Astrocyte (in vitro differentiated cells and primary cell): ENCODE data around the gene NME5. TPM values are rescaled to one million over a fixed set of nuclear protein-coding genes. Genes with fewer than 3 reads are reported as not detected.
"Not testable (repeated sequence)": the region's sequence is repeated elsewhere in the genome, so short reads cannot be mapped to it uniquely, and the experiment has no call there.

Experiments
- DNase-seq: peaks from one replicate; pipeline ENCODE4 v3.0.0-alpha.2; 2010; ENCODE audit warnings: low read depth
- FAIRE-seq: peaks from 2 replicates; lab custom pipeline; 2011; peaks lifted over from hg19 to GRCh38; lab: Jason Lieb, UNC
- H2AFZ ChIP-seq: 2 replicates; pipeline ENCODE4 v1.6.0; 2012; ENCODE audit warnings: low read depth, low read length, inconsistent platforms
- H3K27ac ChIP-seq: 2 replicates; pipeline ENCODE4 v1.5.1; 2011; ENCODE audit warnings: low read depth, low read length, inconsistent platforms
- H3K27me3 ChIP-seq: 2 replicates; pipeline ENCODE4 v1.6.0; 2011; ENCODE audit warnings: low read length, inconsistent platforms; ENCODE audit not compliant: insufficient read depth
- H3K36me3 ChIP-seq: 2 replicates; pipeline ENCODE4 v1.5.1; 2011; ENCODE audit warnings: low read length, inconsistent platforms; ENCODE audit not compliant: insufficient read depth
- H3K4me1 ChIP-seq: 2 replicates; pipeline ENCODE4 v1.5.1; 2011; ENCODE audit warnings: low read length, inconsistent platforms; ENCODE audit not compliant: insufficient read depth
- H3K4me2 ChIP-seq: 2 replicates; pipeline ENCODE4 v1.6.0; 2012; ENCODE audit warnings: low read length, inconsistent platforms
- H3K4me3 ChIP-seq: 2 replicates; pipeline ENCODE4 v1.5.1; 2011; ENCODE audit warnings: low read depth, mild to moderate bottlenecking, low read length, inconsistent platforms; ENCODE audit not compliant: insufficient read depth
- H3K79me2 ChIP-seq: 2 replicates; pipeline ENCODE4 v1.6.0; 2012; ENCODE audit warnings: mild to moderate bottlenecking, low read length, inconsistent platforms; ENCODE audit not compliant: insufficient read depth
- H3K9ac ChIP-seq: 2 replicates; pipeline ENCODE4 v1.6.0; 2012; ENCODE audit warnings: mild to moderate bottlenecking, low read length, inconsistent platforms
- H3K9me3 ChIP-seq: 2 replicates; pipeline ENCODE4 v1.5.1; 2012; ENCODE audit warnings: low read depth, mild to moderate bottlenecking, low read length, inconsistent platforms; ENCODE audit not compliant: insufficient read depth
- H4K20me1 ChIP-seq: 2 replicates; pipeline ENCODE4 v1.6.0; 2012; ENCODE audit warnings: low read length, inconsistent platforms; ENCODE audit not compliant: insufficient read depth
- H3K27ac Mint-ChIP-seq: one replicate; pipeline ENCODE4 v1.8.0; 2021; ENCODE audit warnings: mild to moderate bottlenecking, mixed read lengths; ENCODE audit not compliant: unreplicated experiment
- H3K27me3 Mint-ChIP-seq: one replicate; pipeline ENCODE4 v1.8.0; 2021; ENCODE audit warnings: low read depth, mixed read lengths; ENCODE audit not compliant: unreplicated experiment
- H3K36me3 Mint-ChIP-seq: one replicate; pipeline ENCODE4 v1.8.0; 2021; ENCODE audit warnings: low read depth, mixed read lengths; ENCODE audit not compliant: unreplicated experiment
- H3K4me1 Mint-ChIP-seq: one replicate; pipeline ENCODE4 v1.8.0; 2021; ENCODE audit warnings: low read depth, mixed read lengths; ENCODE audit not compliant: unreplicated experiment
- H3K4me3 Mint-ChIP-seq: one replicate; pipeline ENCODE4 v1.8.0; 2021; ENCODE audit warnings: mild to moderate bottlenecking, moderate library complexity, mixed read lengths; ENCODE audit not compliant: unreplicated experiment
- H3K9me3 Mint-ChIP-seq: one replicate; pipeline ENCODE4 v1.8.0; 2021; ENCODE audit warnings: mild to moderate bottlenecking, mixed read lengths; ENCODE audit not compliant: unreplicated experiment
- CTCF ChIP-seq: IDR thresholded peaks from 2 replicates; pipeline ENCODE4 v1.5.1; 2011; ENCODE audit warnings: low read depth, mild to moderate bottlenecking, inconsistent platforms, low read length, moderate library complexity; ENCODE audit not compliant: insufficient read depth
- EZH2 ChIP-seq: IDR thresholded peaks from 2 replicates; pipeline ENCODE4 v1.6.1; 2012; ENCODE audit warnings: mild to moderate bottlenecking, low read length, inconsistent platforms; ENCODE audit not compliant: insufficient read depth
- total RNA-seq: library from RNA; stranded (reverse); gene quantifications from 2 replicates; pipeline ENCODE4 v1.2.1, GENCODE V29; 2021

Gene NME5
- total RNA-seq, 1 donor from 2014 or later = 3.2 TPM

GRCh38 chr5:138148811-138149210 lies 9.6 kb upstream of the NME5 start:
- Histone ChIP-seq H3K9me3 (no peaks in the 10 kb centered on the region), H3K4me1 (peaks cover 4% of the 10 kb centered on the region), H3K79me2 (no peaks in the 10 kb centered on the region), H3K4me3 (no peak overlapping the region), H4K20me1 (no peaks in the 10 kb centered on the region), H3K4me2 (no peak overlapping the region), H3K27me3 (no peaks in the 10 kb centered on the region), H3K27ac (no peak overlapping the region), H3K9ac (no peak overlapping the region), H3K36me3 (no peaks in the 10 kb centered on the region), H2AFZ (no peak overlapping the region)
- Mint-ChIP-seq H3K9me3 (no peaks in the 10 kb centered on the region), H3K36me3 (no peaks in the 10 kb centered on the region), H3K4me3 (no peak overlapping the region), H3K27ac (no peak overlapping the region), H3K4me1 (peaks cover 2% of the 10 kb centered on the region), H3K27me3 (peaks cover 4% of the 10 kb centered on the region)
- TF ChIP-seq CTCF = no peak
- no peak for TF ChIP-seq EZH2
- FAIRE-seq = no peak
- DNase-seq = peak; percentile 63

DNA sequence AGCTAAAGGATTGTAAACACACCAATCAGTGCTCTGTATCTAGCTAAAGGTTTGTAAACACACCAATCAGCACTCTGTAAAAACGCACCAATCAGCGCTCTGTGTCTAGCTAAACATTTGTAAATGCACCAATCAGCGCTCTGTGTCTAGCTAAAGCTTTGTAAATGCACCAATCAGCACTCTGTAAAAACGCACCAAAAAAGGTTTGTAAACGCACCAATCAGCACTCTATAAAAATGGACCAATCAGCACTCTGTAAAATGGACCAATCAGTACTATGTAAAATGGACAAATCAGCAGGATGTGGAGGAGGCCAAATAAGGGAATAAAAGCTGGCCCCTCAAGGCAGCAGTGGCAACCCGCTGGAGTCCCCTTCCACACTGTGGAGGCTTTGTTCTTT lies 4.3 kb upstream of the NME5 start:
- H3K27me3 ChIP-seq, DNase-seq, H3K27ac Mint-ChIP-seq, H3K27ac ChIP-seq, H3K4me2 ChIP-seq, H3K4me3 ChIP-seq, H3K27me3 Mint-ChIP-seq, H3K9me3 ChIP-seq, H3K4me1 ChIP-seq, H3K4me3 Mint-ChIP-seq, H3K79me2 ChIP-seq, H4K20me1 ChIP-seq, H2AFZ ChIP-seq, FAIRE-seq, H3K36me3 ChIP-seq, H3K9ac ChIP-seq, H3K4me1 Mint-ChIP-seq, H3K36me3 Mint-ChIP-seq, H3K9me3 Mint-ChIP-seq: not testable (repeated sequence)

GRCh38 chr5:138141734-138142133 lies 2.5 kb upstream of the NME5 start:
- Histone ChIP-seq H3K9ac (no peak overlapping the region), H3K9me3 (no peaks in the 10 kb centered on the region), H3K27me3 (no peaks in the 10 kb centered on the region), H3K79me2 (no peaks in the 10 kb centered on the region), H3K4me3 (no peak overlapping the region), H3K27ac (no peak overlapping the region), H2AFZ (no peak overlapping the region), H3K4me2 (no peak overlapping the region), H3K4me1 (peaks cover 4% of the 10 kb centered on the region), H4K20me1 (no peaks in the 10 kb centered on the region), H3K36me3 (no peaks in the 10 kb centered on the region)
- DNase-seq = no peak
- H3K4me3 Mint-ChIP-seq = no peak overlapping the region
- H3K9me3 Mint-ChIP-seq = no peaks in the 10 kb centered on the region
- no peak overlapping the region for H3K27ac Mint-ChIP-seq
- H3K36me3 Mint-ChIP-seq = no peaks in the 10 kb centered on the region
- no peak for TF ChIP-seq CTCF
- no peak for TF ChIP-seq EZH2
- no peaks in the 10 kb centered on the region for H3K27me3 Mint-ChIP-seq
- no peak for FAIRE-seq
- H3K4me1 Mint-ChIP-seq = no peaks in the 10 kb centered on the region
